Brain microvascular endothelial cell (primary cell): ENCODE measurements around the gene PDZD7.

Source experiments
- DNase-seq: peaks from one replicate; pipeline ENCODE4 v3.0.0-alpha.2; 2020
- H3K27ac ChIP-seq: fragments of 250-450 bp; sonication (Bioruptor Pico); 2 replicates; pipeline ENCODE4 v1.5.1; 2020; ENCODE audit warnings: mild to moderate bottlenecking, moderate library complexity
- H3K27me3 ChIP-seq: fragments of 250-450 bp; sonication (Bioruptor Pico); replicated peaks from 2 replicates; pipeline ENCODE4 v1.5.1; 2020; ENCODE audit warnings: mild to moderate bottlenecking
- H3K36me3 ChIP-seq: fragments of 250-450 bp; sonication (Bioruptor Pico); replicated peaks from 2 replicates; pipeline ENCODE4 v1.5.1; 2020; ENCODE audit warnings: mild to moderate bottlenecking
- H3K4me3 ChIP-seq: 2 replicates; pipeline ENCODE4 v1.5.1; 2011; ENCODE audit warnings: low read depth, mild to moderate bottlenecking, control low read depth, low read length, moderate library complexity
- CTCF ChIP-seq: IDR thresholded peaks from 2 replicates; pipeline ENCODE4 v1.5.1; 2011; ENCODE audit warnings: low read depth, mild to moderate bottlenecking, moderate library complexity, low read length, control low read depth, inconsistent platforms; ENCODE audit errors: missing control alignments
- in situ Hi-C: cut with HindIII; loops from 2 replicates; pipeline ENCODE4 v1.10.0; 2017; ENCODE audit warnings: low sequenced_read_pairs, low pct_ligation_motif_present

The PDZD7 gene

GRCh38 chr10:101066896-101067355 is 36.0 kb upstream of the PDZD7 start:
- H3K27me3 ChIP-seq: no peaks in the 10 kb centered on the region
- no peak overlapping the region for H3K27ac ChIP-seq
- no peak for TF ChIP-seq CTCF

GRCh38 chr10:101066146-101066895 is 35.4 kb upstream of the PDZD7 start:
- DNase-seq: no peak
- in situ Hi-C loops: no loop called here
- no peak overlapping the region for H3K27ac ChIP-seq
- H3K4me3 ChIP-seq: peak overlapping the region; percentile 48
- H3K27me3 ChIP-seq: no peaks in the 10 kb centered on the region
- no peaks in the 10 kb centered on the region for H3K36me3 ChIP-seq
- TF ChIP-seq CTCF: peak; percentile 71

More at GRCh38 chr10:101066896-101067355, 36.0 kb upstream of the PDZD7 start:
- no peak for DNase-seq
- peak overlapping the region; percentile 60 for H3K4me3 ChIP-seq
- in situ Hi-C loops: no loop called here
- H3K36me3 ChIP-seq: no peaks in the 10 kb centered on the region

GRCh38 chr10:101065481-101066145 is 34.7 kb upstream of the PDZD7 start:
- in situ Hi-C loops: no loop called here
- Histone ChIP-seq H3K27ac (no peak overlapping the region), H3K36me3 (no peaks in the 10 kb centered on the region), H3K4me3 (no peak overlapping the region), H3K27me3 (no peaks in the 10 kb centered on the region)
- no peak for DNase-seq
- no peak for TF ChIP-seq CTCF

GRCh38 chr10:101064415-101065030 is 33.6 kb upstream of the PDZD7 start:
- TF ChIP-seq CTCF: no peak
- no peak overlapping the region for H3K4me3 ChIP-seq
- in situ Hi-C loops: no loop called here
- no peak for DNase-seq
- H3K36me3 ChIP-seq: no peaks in the 10 kb centered on the region
- no peak overlapping the region for H3K27ac ChIP-seq
- no peaks in the 10 kb centered on the region for H3K27me3 ChIP-seq

GRCh38 chr10:101063548-101064414 is 32.9 kb upstream of the PDZD7 start:
- in situ Hi-C loops: no loop called here
- no peak overlapping the region for H3K4me3 ChIP-seq

More at GRCh38 chr10:101063548-101064414, 32.9 kb upstream of the PDZD7 start:
- Histone ChIP-seq H3K27me3 (no peaks in the 10 kb centered on the region), H3K36me3 (no peaks in the 10 kb centered on the region), H3K27ac (no peak overlapping the region)
- TF ChIP-seq CTCF: no peak
- DNase-seq: no peak
